Gastrocnemius medialis (tissue), 4 donors: ENCODE data around the gene LRRC49. TPM values are rescaled to one million over a fixed set of nuclear protein-coding genes. Genes with fewer than 3 reads are reported as not detected.

Experiments
- ATAC-seq, 2 donors: fragments of 150-250 bp; one replicate each; pipeline ENCODE4 v1.9.1; 2016
- DNase-seq, 2 donors: peaks; one replicate each; pipeline ENCODE4 v3.0.0-alpha.2; 2019
- H3K27ac ChIP-seq, 4 donors: fragments of 200-600 bp; sonication (generic); 1 replicate in 1 of 4; 2 replicates in 3 of 4; pipeline ENCODE4 v1.5.1; 2016 to 2018; ENCODE audit warnings: mild to moderate bottlenecking in 2 of 4, moderate library complexity in 1 of 4
- H3K27me3 ChIP-seq, 3 donors: fragments of 200-600 bp; sonication (generic) in 2 of 3; 1 replicate in 1 of 3; 2 replicates in 2 of 3; pipeline versions ENCODE4 v1.5.1 to v1.6.0; 2016 to 2019; ENCODE audit warnings: mild to moderate bottlenecking in 1 of 3, moderate library complexity in 1 of 3
- H3K36me3 ChIP-seq, 2 donors: fragments of 200-600 bp; sonication (generic) in 1 of 2; one replicate each; pipeline ENCODE4 v1.5.1; 2017 to 2018
- H3K4me1 ChIP-seq, 2 donors: fragments of 200-600 bp; sonication (generic) in 1 of 2; one replicate each; pipeline ENCODE4 v1.5.1; 2016 to 2017; ENCODE audit warnings: mild to moderate bottlenecking in 2 of 2
- H3K4me3 ChIP-seq, 4 donors: fragments of 200-600 bp; sonication (generic) in 3 of 4; 1 replicate in 1 of 4; 2 replicates in 3 of 4; pipeline ENCODE4 v1.5.1; 2016 to 2019; ENCODE audit warnings: mild to moderate bottlenecking in 2 of 4
- H3K9me3 ChIP-seq, 3 donors: fragments of 200-600 bp; sonication (generic) in 2 of 3; 1 replicate in 1 of 3; 2 replicates in 2 of 3; pipeline ENCODE4 v1.5.1; 2016 to 2019
- POLR2A ChIP-seq, 2 donors: fragments of 450-650 bp; IDR thresholded peaks; one replicate each; pipeline ENCODE4 v1.6.1; 2017; ENCODE audit warnings: antibody characterized with exemption in 2 of 2, mild to moderate bottlenecking in 2 of 2, moderate library complexity in 2 of 2
- in situ Hi-C, 4 donors: fragments of 200-750 bp; cut with MboI; loops; one replicate each; pipeline versions ENCODE4 v1.15.0 to v1.8.0; 2017; ENCODE audit warnings: low sequenced_read_pairs in 4 of 4
- intact Hi-C: fragments of 100-400 bp; cut with DNase I; formaldehyde crosslinking; loops from one replicate; pipeline ENCODE4 v1.15.1; 2023; ENCODE audit warnings: low total_unique reads
- total RNA-seq, 4 donors: library from RNA; depleted of rRNA; stranded (reverse); fragments of >200 nt; gene quantifications; one replicate each; pipeline versions ENCODE4 v1.1.0 to v1.2.3, GENCODE V29; 2016
- TF ChIP-seq, protein P1 (sequence below), 5 experiments: fragments of 450-650 bp in 3 of 5; fragments of 200-600 bp in 2 of 5; sonication (generic) in 2 of 5; IDR thresholded peaks in 4 of 5; conservative IDR thresholded peaks in 1 of 5; 1 replicate in 4 of 5; 2 replicates in 1 of 5; pipeline ENCODE4 v1.5.1; 2016 to 2019; ENCODE audit warnings: antibody characterized with exemption in 5 of 5, mild to moderate bottlenecking in 3 of 5, moderate library complexity in 3 of 5

LRRC49 gene
- total RNA-seq, 4 donors from 2014 or later = 0.51 to 5.0 (median 2.8) TPM

DNA sequence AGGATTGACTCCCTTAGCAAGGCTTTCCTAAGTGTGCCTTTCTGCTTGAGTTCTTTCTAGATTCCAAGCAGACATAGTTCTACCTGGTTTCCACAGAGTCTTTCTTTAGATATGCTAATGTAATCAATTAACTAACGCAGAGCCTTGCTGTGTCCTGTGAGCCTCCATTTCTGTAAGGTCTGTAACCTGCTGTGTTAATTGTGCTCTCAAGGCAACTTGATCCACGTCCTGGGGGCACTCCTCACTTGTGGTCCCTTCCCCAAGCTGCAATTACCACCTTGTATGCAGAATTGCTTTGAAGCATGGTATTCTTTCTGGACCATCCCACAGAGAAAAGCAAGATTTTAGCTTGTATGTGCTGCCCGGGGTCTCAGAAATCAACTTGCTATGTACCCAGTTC, 193.2 kb downstream of the LRRC49 start:
- in situ Hi-C loops = no loop called here
- no peak for DNase-seq

DNA sequence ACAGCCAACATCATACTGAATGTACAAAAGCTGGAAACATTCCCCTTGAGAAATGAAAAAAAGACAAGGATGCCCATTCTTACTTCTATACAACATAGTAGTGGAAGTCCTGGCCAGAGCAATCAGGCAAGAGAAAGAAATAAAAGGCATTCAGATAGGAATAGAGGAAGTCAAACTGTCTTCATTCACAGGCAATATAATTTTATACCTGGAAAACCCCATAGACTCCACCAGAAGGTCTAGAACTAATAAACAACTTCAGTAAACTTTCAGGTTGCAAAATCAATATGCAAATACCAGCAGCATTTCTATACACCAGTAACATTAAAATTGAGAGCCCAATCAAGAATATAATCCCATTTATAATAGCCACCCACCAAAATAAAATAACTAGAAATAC, 195.5 kb downstream of the LRRC49 start:
- in situ Hi-C loops (no loop called here), intact Hi-C loops (no loop called here)
- Histone ChIP-seq H3K4me3 (no peak overlapping the region), H3K9me3 (no peaks in the 10 kb centered on the region), H3K27ac (no peak overlapping the region), H3K27me3 (no peaks in the 10 kb centered on the region), H3K36me3 (no peaks in the 10 kb centered on the region), H3K4me1 (no peaks in the 10 kb centered on the region)
- TF ChIP-seq, protein P1, sequence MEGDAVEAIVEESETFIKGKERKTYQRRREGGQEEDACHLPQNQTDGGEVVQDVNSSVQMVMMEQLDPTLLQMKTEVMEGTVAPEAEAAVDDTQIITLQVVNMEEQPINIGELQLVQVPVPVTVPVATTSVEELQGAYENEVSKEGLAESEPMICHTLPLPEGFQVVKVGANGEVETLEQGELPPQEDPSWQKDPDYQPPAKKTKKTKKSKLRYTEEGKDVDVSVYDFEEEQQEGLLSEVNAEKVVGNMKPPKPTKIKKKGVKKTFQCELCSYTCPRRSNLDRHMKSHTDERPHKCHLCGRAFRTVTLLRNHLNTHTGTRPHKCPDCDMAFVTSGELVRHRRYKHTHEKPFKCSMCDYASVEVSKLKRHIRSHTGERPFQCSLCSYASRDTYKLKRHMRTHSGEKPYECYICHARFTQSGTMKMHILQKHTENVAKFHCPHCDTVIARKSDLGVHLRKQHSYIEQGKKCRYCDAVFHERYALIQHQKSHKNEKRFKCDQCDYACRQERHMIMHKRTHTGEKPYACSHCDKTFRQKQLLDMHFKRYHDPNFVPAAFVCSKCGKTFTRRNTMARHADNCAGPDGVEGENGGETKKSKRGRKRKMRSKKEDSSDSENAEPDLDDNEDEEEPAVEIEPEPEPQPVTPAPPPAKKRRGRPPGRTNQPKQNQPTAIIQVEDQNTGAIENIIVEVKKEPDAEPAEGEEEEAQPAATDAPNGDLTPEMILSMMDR (IDR thresholded peaks at IDR 0.05 in 4 of 5, conservative IDR thresholded peaks at IDR 0.05 in 1 of 5) = no peak
- no peak for TF ChIP-seq POLR2A (IDR thresholded peaks at IDR 0.05)
- DNase-seq (no peak), ATAC-seq (no peak)

More for the DNA sequence above, 193.2 kb downstream of the LRRC49 start:
- Histone ChIP-seq H3K27ac (no peak overlapping the region), H3K4me1 (no peaks in the 10 kb centered on the region), H3K4me3 (no peak overlapping the region), H3K9me3 (no peaks in the 10 kb centered on the region), H3K27me3 (no peaks in the 10 kb centered on the region), H3K36me3 (no peaks in the 10 kb centered on the region)
- TF ChIP-seq, protein P1 (IDR thresholded peaks at IDR 0.05 in 4 of 5, conservative IDR thresholded peaks at IDR 0.05 in 1 of 5) = no peak
- TF ChIP-seq POLR2A (IDR thresholded peaks at IDR 0.05) = no peak
- intact Hi-C loops = no loop called here
- ATAC-seq = no peak

DNA sequence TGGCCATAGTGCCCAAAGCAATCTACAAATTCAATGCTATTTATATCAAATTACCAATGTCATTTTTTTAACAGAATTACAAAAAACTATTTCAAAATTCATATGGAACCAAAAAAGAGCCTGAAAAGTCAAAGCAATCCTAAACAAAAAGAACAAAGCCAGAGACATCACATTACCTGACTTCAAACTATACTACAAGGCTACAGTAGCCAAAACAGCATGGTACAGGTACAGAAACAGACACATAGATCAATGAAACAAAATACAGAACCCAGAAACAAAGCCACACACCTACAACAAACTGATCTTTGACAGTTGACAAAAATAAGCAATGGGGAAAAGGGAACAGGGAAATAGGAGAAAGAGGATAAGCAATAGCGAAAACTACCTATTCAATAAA, 196.1 kb downstream of the LRRC49 start:
- in situ Hi-C loops = no loop called here
- no peaks in the 10 kb centered on the region for H3K4me1 ChIP-seq
- DNase-seq (no peak), ATAC-seq (no peak)
- no peaks in the 10 kb centered on the region for H3K27me3 ChIP-seq
- intact Hi-C loops = no loop called here
- H3K27ac ChIP-seq = no peak overlapping the region
- no peak overlapping the region for H3K4me3 ChIP-seq
- TF ChIP-seq, protein P1 (IDR thresholded peaks at IDR 0.05 in 4 of 5, conservative IDR thresholded peaks at IDR 0.05 in 1 of 5) = no peak
- no peak for TF ChIP-seq POLR2A (IDR thresholded peaks at IDR 0.05)
- H3K9me3 ChIP-seq = no peaks in the 10 kb centered on the region
- no peaks in the 10 kb centered on the region for H3K36me3 ChIP-seq

DNA sequence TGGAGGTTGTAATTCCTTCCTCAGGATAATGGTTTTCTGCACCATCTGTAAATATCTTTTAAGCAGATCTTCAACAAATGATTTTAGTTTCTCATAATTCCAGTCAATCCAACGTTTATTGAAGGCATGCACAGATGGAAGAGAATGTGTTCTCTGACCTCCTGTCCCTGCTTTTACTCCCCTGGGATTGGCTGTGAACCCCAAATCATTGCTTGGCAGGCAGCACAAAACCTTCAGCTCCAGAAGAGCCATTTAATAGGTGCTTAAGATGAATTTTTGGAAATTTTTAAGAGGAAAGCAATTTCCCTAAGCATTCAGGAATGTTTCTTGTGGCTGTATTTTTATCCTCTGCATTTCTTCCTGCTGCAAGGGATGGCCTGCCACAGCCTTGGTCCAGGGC, 197.2 kb downstream of the LRRC49 start:
- DNase-seq = no peak
- Histone ChIP-seq H3K27ac (no peak overlapping the region), H3K36me3 (no peaks in the 10 kb centered on the region), H3K9me3 (no peaks in the 10 kb centered on the region), H3K4me1 (no peaks in the 10 kb centered on the region), H3K27me3 (no peaks in the 10 kb centered on the region), H3K4me3 (no peak overlapping the region)
- intact Hi-C loops = no loop called here
- TF ChIP-seq, protein P1 (IDR thresholded peaks at IDR 0.05 in 4 of 5, conservative IDR thresholded peaks at IDR 0.05 in 1 of 5) = no peak
- TF ChIP-seq POLR2A (IDR thresholded peaks at IDR 0.05) = no peak
- in situ Hi-C loops = no loop called here
- ATAC-seq = no peak

DNA sequence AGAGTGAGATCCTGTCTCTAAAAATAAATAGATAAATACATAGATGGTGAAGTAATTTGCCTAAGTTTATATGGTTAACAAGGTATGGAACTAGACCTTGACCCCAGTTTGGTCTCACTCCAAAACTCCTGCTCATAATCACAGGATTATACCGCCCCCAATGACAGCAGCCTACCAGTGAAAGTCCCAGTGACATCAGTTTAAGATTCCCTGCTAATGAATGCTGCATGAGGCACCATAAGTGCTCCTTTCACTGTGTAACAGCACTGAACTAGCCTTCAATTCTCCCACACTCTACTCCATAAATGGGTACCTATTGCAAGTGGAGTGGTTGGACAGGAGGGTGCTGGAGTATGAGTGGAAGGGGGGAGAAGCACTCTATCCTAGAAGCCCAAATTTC, 199.0 kb downstream of the LRRC49 start:
- Histone ChIP-seq H3K9me3 (no peaks in the 10 kb centered on the region), H3K4me1 (no peaks in the 10 kb centered on the region), H3K4me3 (no peak overlapping the region), H3K27ac (no peak overlapping the region), H3K27me3 (no peaks in the 10 kb centered on the region), H3K36me3 (no peaks in the 10 kb centered on the region)
- intact Hi-C loops = no loop called here
- DNase-seq = no peak
- in situ Hi-C loops = no loop called here
- TF ChIP-seq POLR2A (IDR thresholded peaks at IDR 0.05) = no peak
- TF ChIP-seq, protein P1 (IDR thresholded peaks at IDR 0.05 in 4 of 5, conservative IDR thresholded peaks at IDR 0.05 in 1 of 5) = no peak
- ATAC-seq = no peak
